ENCODE measurements around the gene ATP5IF1.

ATP5IF1 gene

DNA sequence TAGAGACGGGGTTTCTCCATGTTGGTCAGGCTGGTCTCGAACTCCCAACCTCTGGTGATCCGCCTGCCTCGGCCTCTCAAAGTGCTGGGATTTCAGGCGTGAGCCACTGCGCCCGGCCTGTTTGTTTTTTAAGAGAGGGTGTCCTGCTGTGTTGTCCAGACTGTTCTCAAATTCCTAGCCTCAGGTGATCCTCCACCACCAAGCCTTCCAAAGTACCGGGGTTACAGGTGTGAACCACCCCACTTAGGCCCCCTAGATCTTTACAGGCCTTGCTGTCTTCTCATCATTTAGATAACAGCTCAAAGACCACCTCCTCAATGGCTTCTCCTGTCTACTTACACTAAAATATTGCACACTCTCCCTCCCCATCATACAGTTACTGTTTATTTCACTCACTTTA, 29.7 kb downstream of the ATP5IF1 start:
- no peak for DNase-seq (ENCODE audit: low spot score)

GRCh38 chr1:28266920-28267322, 31.0 kb downstream of the ATP5IF1 start:
- DNase-seq (ENCODE audit: low spot score) = no peak

- DNase-seq (ENCODE audit: low spot score) = no peak
Measured at GRCh38 chr1:28267633-28268032, 31.7 kb downstream of the ATP5IF1 start.

DNA sequence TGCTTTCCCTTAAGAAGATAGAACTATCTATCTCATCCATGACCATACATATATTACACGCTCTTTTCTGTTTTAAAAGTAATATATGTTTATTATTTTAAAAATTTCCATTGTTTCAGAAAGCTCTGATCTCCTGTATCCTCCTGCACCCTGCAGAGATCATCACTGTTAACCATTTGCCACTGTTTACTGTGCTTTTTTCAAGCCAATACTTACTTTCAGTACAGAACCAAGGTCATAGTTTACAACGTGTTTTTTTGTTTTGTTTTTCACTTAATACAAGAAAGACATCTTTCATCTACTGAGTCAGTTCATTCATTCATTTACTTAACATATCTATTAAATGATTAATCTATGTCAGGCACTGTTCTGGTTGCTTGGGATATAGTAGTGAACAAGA, 33.6 kb downstream of the ATP5IF1 start:
- DNase-seq (ENCODE audit: low spot score) = no peak

- DNase-seq (ENCODE audit: low spot score) = no peak
Measured at GRCh38 chr1:28272215-28272852, 36.4 kb downstream of the ATP5IF1 start.

GRCh38 chr1:28273216-28273860, 37.4 kb downstream of the ATP5IF1 start:
- no peak for DNase-seq (ENCODE audit: low spot score)

- DNase-seq (ENCODE audit: low spot score) = no peak
Measured at GRCh38 chr1:28278763-28279162, 42.8 kb downstream of the ATP5IF1 start.

DNA sequence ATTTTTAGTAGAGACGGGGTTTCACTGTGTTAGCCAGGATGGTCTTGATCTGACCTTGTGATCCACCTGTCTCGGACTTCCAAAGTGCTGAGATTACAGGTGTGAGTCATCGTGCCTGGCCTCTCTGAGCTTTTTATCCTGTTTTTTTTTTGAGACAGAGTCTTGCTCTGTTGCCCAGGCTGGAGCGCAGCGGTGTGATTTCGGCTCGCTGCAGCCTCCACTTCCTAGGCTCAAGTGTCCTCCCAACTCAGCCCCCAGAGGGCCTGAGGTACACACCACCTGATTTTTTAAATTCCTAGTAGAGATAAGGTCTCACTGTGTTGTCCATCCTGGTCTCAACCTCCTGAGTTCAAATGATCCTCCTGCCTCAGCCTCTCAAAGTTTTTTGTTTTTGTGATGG, 43.8 kb downstream of the ATP5IF1 start:
- DNase-seq (ENCODE audit: low spot score) = no peak

DNA sequence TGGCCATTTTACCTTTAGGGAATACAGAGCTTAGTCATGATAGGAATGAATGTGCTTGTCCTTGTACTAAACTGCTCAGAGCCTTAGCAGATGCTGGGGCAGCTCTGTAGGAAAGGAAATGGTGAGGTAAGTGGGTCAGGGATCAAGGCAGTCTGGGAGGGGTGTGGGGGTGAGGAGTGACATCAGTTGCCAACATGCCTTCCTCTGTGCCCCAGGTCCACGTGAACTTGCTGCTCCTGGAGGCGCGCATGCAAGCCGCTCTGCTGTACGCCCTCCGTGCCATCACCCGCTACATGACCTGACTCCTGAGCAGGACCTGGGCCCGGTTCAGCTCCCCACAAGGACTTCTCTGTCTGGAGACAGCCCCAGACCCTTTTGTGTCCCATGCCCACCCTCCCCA, 44.6 kb downstream of the ATP5IF1 start:
- DNase-seq (ENCODE audit: low spot score) = no peak

- no peak for DNase-seq (ENCODE audit: low spot score)
Measured at GRCh38 chr1:28280977-28281381, 45.1 kb downstream of the ATP5IF1 start.

GRCh38 chr1:28281608-28282425, 45.9 kb downstream of the ATP5IF1 start:
- DNase-seq (ENCODE audit: low spot score) = no peak

DNA sequence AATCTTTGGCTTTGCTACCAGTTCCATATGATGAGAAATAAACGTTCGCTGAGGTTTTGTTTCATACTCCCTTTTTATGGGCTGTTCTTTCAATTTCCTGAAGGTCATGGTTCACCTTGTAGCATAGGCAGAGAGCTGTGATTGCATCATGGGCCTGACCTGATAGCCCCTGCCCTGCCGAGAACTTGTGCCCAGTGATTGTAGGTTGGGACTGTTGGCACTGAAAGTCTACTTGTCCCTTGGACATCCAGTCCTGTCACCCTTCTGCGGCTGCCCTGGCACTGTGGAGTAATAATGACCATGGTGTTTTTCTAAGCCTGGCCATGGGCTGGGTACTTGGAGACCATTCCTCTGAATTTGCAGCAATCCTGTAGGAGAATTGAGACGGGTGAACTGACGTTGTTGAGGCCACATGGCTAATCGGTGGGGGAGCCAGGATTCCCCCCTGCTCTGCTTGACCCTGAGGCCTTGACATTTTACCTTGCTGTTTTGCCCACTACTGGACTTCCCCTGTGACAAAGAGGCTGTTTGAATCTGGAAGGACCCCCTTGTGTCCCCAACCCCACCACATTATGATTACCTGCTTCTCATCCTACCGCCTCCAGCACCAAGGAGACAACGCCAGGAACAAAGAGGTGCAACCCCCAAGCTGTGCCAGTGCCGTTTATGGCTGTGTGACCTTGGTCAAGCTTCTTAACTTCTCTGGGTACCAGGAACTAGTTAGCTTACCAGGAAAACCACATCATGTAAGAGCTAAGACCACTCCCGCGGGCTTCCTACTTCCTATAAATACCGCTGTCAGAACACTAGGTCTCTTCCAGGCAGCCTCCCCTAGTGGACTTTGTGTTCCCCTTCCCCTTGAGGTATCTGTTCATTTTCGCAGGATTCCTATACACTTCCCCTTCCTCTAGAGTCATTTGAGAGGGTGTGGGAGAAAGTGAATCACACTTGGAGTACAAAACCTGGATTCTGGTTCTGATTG, 46.8 kb downstream of the ATP5IF1 start:
- no peak for DNase-seq (ENCODE audit: low spot score)

- no peak for DNase-seq (ENCODE audit: low spot score)
Measured at GRCh38 chr1:28286111-28286510, 50.2 kb downstream of the ATP5IF1 start.

Measured in activated CD4-positive, alpha-beta T cell treated with anti-CD3 and anti-CD28 coated beads, Interleukin-2, Interleukin-4, amounts not matched to agents 100 ng/mL and 50 ng/mL, durations not matched to agents 16 hours and 8 hours (primary cell).